ENCODE measurements around the gene COL6A5. TPM values are rescaled to one million over a fixed set of nuclear protein-coding genes. Genes with fewer than 3 reads are reported as not detected.

COL6A5 gene
- total RNA-seq, 1 donor from 2014 or later = under 0.01 TPM

- no peak for DNase-seq (ENCODE audit: low read depth)
Observed at GRCh38 chr3:130519754-130520153, 174.3 kb downstream of the COL6A5 start.

- no peak for DNase-seq (ENCODE audit: low read depth)
Observed at GRCh38 chr3:130522399-130522798, 176.9 kb downstream of the COL6A5 start.

- no peak for DNase-seq (ENCODE audit: low read depth)
Observed at GRCh38 chr3:130527426-130527825, 182.0 kb downstream of the COL6A5 start.

- no peak for DNase-seq (ENCODE audit: low read depth)
Observed at GRCh38 chr3:130528120-130528519, 182.6 kb downstream of the COL6A5 start.

- no peak for DNase-seq (ENCODE audit: low read depth)
Observed at GRCh38 chr3:130529486-130530215, 184.2 kb downstream of the COL6A5 start.

GRCh38 chr3:130533247-130533646 lies 187.8 kb downstream of the COL6A5 start:
- DNase-seq (ENCODE audit: low read depth) = no peak

Other genes starting within 250 kb of the COL6A5 start
- not detected in 2 replicates for gene COL6A6, start 171.5 kb downstream of the COL6A5 start, total RNA-seq

Measured in renal cortical epithelial cell (primary cell).